ENCODE data around the gene RBBP8.

RBBP8 gene

GRCh38 chr18:23003289-23003688 lies 70.2 kb downstream of the RBBP8 start:
- DNase-seq = no peak

GRCh38 chr18:23012249-23012648 lies 79.1 kb downstream of the RBBP8 start:
- DNase-seq = no peak

- no peak for DNase-seq
Measured at GRCh38 chr18:23020555-23021294, 87.6 kb downstream of the RBBP8 start.

GRCh38 chr18:23021623-23022022 lies 88.5 kb downstream of the RBBP8 start:
- no peak for DNase-seq

- no peak for DNase-seq
Measured at GRCh38 chr18:23032030-23032582, 99.0 kb downstream of the RBBP8 start.

GRCh38 chr18:23033056-23033455 lies 99.9 kb downstream of the RBBP8 start:
- no peak for DNase-seq

- DNase-seq = no peak
Measured at GRCh38 chr18:23036660-23037201, 103.6 kb downstream of the RBBP8 start.

- DNase-seq = no peak
Measured at GRCh38 chr18:23037646-23038045, 104.5 kb downstream of the RBBP8 start.

- DNase-seq = no peak
Measured at GRCh38 chr18:23038712-23039111, 105.6 kb downstream of the RBBP8 start.

GRCh38 chr18:23042133-23042532 lies 109.0 kb downstream of the RBBP8 start:
- DNase-seq = no peak

- no peak for DNase-seq
Measured at GRCh38 chr18:23043803-23044376, 110.8 kb downstream of the RBBP8 start.

GRCh38 chr18:23049698-23050373 lies 116.7 kb downstream of the RBBP8 start:
- DNase-seq = no peak

- no peak for DNase-seq
Measured at GRCh38 chr18:23053776-23054457, 120.8 kb downstream of the RBBP8 start.

GRCh38 chr18:23054553-23054952 lies 121.4 kb downstream of the RBBP8 start:
- DNase-seq = no peak

- no peak for DNase-seq
Measured at GRCh38 chr18:23056315-23056714, 123.2 kb downstream of the RBBP8 start.

GRCh38 chr18:23057096-23057495 lies 124.0 kb downstream of the RBBP8 start:
- DNase-seq = no peak

GRCh38 chr18:23058746-23059415 lies 125.8 kb downstream of the RBBP8 start:
- DNase-seq = no peak

GRCh38 chr18:23059541-23060465 lies 126.7 kb downstream of the RBBP8 start:
- DNase-seq = no peak

GRCh38 chr18:23062011-23062410 lies 128.9 kb downstream of the RBBP8 start:
- DNase-seq = no peak

GRCh38 chr18:23063502-23063901 lies 130.4 kb downstream of the RBBP8 start:
- no peak for DNase-seq

GRCh38 chr18:23065234-23065806 lies 132.2 kb downstream of the RBBP8 start:
- DNase-seq = no peak

Measured in activated gamma-delta T cell treated with Interleukin-2 at 50 U/mL for 16 hours (primary cell).